ENCODE data around the gene TYR.

DNA sequence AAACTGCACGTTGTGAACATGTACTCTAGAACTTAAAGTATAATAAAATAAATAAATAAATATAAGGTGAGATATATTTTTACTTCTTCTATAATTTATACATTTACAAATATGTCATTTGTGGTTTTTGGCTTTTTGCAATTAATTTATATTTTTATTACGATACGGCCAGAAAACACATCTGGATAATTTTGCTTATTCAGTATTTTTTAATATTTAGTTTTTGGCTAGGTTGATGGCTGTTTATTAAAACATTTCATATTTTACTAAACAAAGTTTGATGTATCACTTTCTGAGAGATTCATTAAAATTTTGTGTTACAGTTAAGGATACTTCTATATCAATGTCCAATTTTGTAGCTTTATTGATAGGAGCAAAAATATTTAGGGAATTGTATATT, 15.7 kb upstream of the TYR start:
- TF ChIP-seq, protein P1, sequence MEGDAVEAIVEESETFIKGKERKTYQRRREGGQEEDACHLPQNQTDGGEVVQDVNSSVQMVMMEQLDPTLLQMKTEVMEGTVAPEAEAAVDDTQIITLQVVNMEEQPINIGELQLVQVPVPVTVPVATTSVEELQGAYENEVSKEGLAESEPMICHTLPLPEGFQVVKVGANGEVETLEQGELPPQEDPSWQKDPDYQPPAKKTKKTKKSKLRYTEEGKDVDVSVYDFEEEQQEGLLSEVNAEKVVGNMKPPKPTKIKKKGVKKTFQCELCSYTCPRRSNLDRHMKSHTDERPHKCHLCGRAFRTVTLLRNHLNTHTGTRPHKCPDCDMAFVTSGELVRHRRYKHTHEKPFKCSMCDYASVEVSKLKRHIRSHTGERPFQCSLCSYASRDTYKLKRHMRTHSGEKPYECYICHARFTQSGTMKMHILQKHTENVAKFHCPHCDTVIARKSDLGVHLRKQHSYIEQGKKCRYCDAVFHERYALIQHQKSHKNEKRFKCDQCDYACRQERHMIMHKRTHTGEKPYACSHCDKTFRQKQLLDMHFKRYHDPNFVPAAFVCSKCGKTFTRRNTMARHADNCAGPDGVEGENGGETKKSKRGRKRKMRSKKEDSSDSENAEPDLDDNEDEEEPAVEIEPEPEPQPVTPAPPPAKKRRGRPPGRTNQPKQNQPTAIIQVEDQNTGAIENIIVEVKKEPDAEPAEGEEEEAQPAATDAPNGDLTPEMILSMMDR (conservative IDR thresholded peaks at IDR 0.05) = no peak
- no peak for TF ChIP-seq EZH2 (IDR thresholded peaks at IDR 0.05; ENCODE audit: low read depth)

All from PC-9 (cell line).